Endothelial cell of umbilical vein (primary cell): ENCODE results near the gene TMEM120A. TPM values are rescaled to one million over a fixed set of nuclear protein-coding genes. Genes with fewer than 3 reads are reported as not detected.

Experiments used
- BruUV-seq: library from RNA; stranded (reverse); fragments of 400-500 nt; replicated peaks from 2 replicates; lab custom pipeline; 2021; lab: Mats Ljungman, UMichigan
- CTCF ChIA-PET: fragments of 300-600, 350-600 bp; sonication (Branson Sonifier 250); formaldehyde crosslinking; loops from one replicate; lab custom pipeline; 2021; ENCODE audit warnings: antibody characterized with exemption, inconsistent platforms; lab: Charles Lee
- POLR2A ChIA-PET: fragments of 300-600, 350-600 bp; sonication (Branson Sonifier 250); formaldehyde crosslinking; loops from one replicate; lab custom pipeline; 2021; ENCODE audit warnings: antibody characterized with exemption, inconsistent platforms; lab: Charles Lee
- DNase-seq: peaks from one replicate; pipeline ENCODE4 v3.0.0-alpha.2; 2011; ENCODE audit warnings: low read depth, low spot score
- FAIRE-seq: peaks from 2 replicates; lab custom pipeline; 2011; peaks lifted over from hg19 to GRCh38; lab: Jason Lieb, UNC
- H2AFZ ChIP-seq: 2 replicates; pipeline ENCODE4 v1.6.0; 2012; ENCODE audit warnings: low read depth, low read length, control low read depth, inconsistent platforms
- H3K27ac ChIP-seq: 2 replicates; pipeline ENCODE4 v1.5.1; 2011; ENCODE audit warnings: low read depth, mild to moderate bottlenecking, control low read depth, low read length, moderate library complexity; ENCODE audit not compliant: insufficient read depth
- H3K27me3 ChIP-seq, 2 experiments: 2 replicates each; pipeline versions ENCODE4 v1.6.0 to v1.6.1; 2011; ENCODE audit warnings: low read length in 2 of 2, mixed read lengths in 1 of 2; ENCODE audit not compliant: control insufficient read depth in 2 of 2, insufficient read depth in 2 of 2
- H3K36me3 ChIP-seq, 2 experiments: 2 replicates in 1 of 2; 3 replicates in 1 of 2; pipeline ENCODE4 v1.5.1; 2011; ENCODE audit warnings: low read length in 2 of 2, mild to moderate bottlenecking in 1 of 2, moderate library complexity in 1 of 2; ENCODE audit not compliant: control insufficient read depth in 2 of 2, insufficient read depth in 2 of 2; ENCODE audit errors: extremely low read depth in 1 of 2
- H3K4me1 ChIP-seq: 3 replicates; pipeline ENCODE4 v1.5.1; 2011; ENCODE audit warnings: mild to moderate bottlenecking, low read length; ENCODE audit not compliant: control insufficient read depth, insufficient read depth; ENCODE audit errors: extremely low read depth
- H3K4me2 ChIP-seq: 2 replicates; pipeline ENCODE4 v1.6.1; 2011; ENCODE audit warnings: low read length, control low read depth, mixed read lengths; ENCODE audit not compliant: insufficient read depth
- H3K4me3 ChIP-seq, 3 experiments: fragments of 200-600 bp in 1 of 3; sonication (generic), shearing (Covaris generic) in 1 of 3; replicated peaks in 1 of 3; 2 replicates each; pipeline ENCODE4 v1.5.1; 2011 to 2016; ENCODE audit warnings: control low read depth in 3 of 3, low read length in 3 of 3, mild to moderate bottlenecking in 2 of 3, inconsistent platforms in 1 of 3, low read depth in 1 of 3, moderate library complexity in 1 of 3; ENCODE audit not compliant: insufficient read depth in 1 of 3
- H3K79me2 ChIP-seq: 2 replicates; pipeline ENCODE4 v1.6.0; 2012; ENCODE audit warnings: low read length, inconsistent platforms; ENCODE audit not compliant: control insufficient read depth, insufficient read depth
- H3K9ac ChIP-seq: replicated peaks from 2 replicates; pipeline ENCODE3; 2011; ENCODE audit warnings: low read length, control low read depth; ENCODE audit not compliant: insufficient read depth; ENCODE audit errors: extremely low read depth
- H3K9me1 ChIP-seq: replicated peaks from 3 replicates; pipeline ENCODE4 v1.6.0; 2011; ENCODE audit warnings: mild to moderate bottlenecking, low read length; ENCODE audit not compliant: control insufficient read depth, insufficient read depth; ENCODE audit errors: extremely low read depth
- H3K9me3 ChIP-seq: replicated peaks from 2 replicates; pipeline ENCODE4 v1.5.1; 2012; ENCODE audit warnings: low read length, inconsistent platforms; ENCODE audit not compliant: control insufficient read depth, insufficient read depth
- H4K20me1 ChIP-seq: replicated peaks from 2 replicates; pipeline ENCODE3; 2011; ENCODE audit warnings: mild to moderate bottlenecking, low read length; ENCODE audit not compliant: control insufficient read depth, insufficient read depth; ENCODE audit errors: extremely low read depth
- EZH2 ChIP-seq: IDR thresholded peaks from 2 replicates; pipeline ENCODE4 v1.6.1; 2012; ENCODE audit warnings: borderline replicate concordance, low read depth, mild to moderate bottlenecking, moderate library complexity, low read length, inconsistent platforms; ENCODE audit not compliant: severe bottlenecking
- FOS ChIP-seq: IDR thresholded peaks from 2 replicates; pipeline ENCODE4 v1.6.1; 2011; ENCODE audit warnings: mild to moderate bottlenecking, low read length, moderate library complexity, borderline replicate concordance; ENCODE audit not compliant: insufficient read depth
- GATA2 ChIP-seq: IDR thresholded peaks from 2 replicates; pipeline ENCODE4 v1.7.0; 2011; ENCODE audit warnings: low read depth, mild to moderate bottlenecking, moderate library complexity, mixed read lengths, low read length; ENCODE audit not compliant: insufficient read length, insufficient read depth
- JUN ChIP-seq: IDR thresholded peaks from 2 replicates; pipeline ENCODE4 v1.6.1; 2011; ENCODE audit warnings: borderline replicate concordance, low read depth; ENCODE audit not compliant: insufficient read length, insufficient read depth
- MAX ChIP-seq: IDR thresholded peaks from 2 replicates; pipeline ENCODE4 v1.6.1; 2011; ENCODE audit not compliant: insufficient read depth, insufficient read length
- MYC ChIP-seq: IDR thresholded peaks from one replicate; pipeline ENCODE4 v1.6.1; 2011; ENCODE audit warnings: mild to moderate bottlenecking, low read depth, low read length
- POLR2A ChIP-seq: IDR thresholded peaks from 2 replicates; pipeline ENCODE4 v1.6.1; 2012; ENCODE audit warnings: low read depth, mild to moderate bottlenecking, control low read depth, low read length
- POLR2AphosphoS5 ChIP-seq: IDR thresholded peaks from 2 replicates; pipeline ENCODE4 v1.6.1; 2012; ENCODE audit warnings: low read depth, mild to moderate bottlenecking, control low read depth, low read length, moderate library complexity; ENCODE audit not compliant: insufficient read depth
- dilution Hi-C: fragments of 300-500 bp; cut with MboI; formaldehyde crosslinking; loops from one replicate; pipeline ENCODE4 v1.15.0; 2019; ENCODE audit warnings: low sequenced_read_pairs; ENCODE audit not compliant: extremely low pct_ligation_motif_present
- intact Hi-C: fragments of 100-400 bp; cut with micrococcal nuclease; formaldehyde crosslinking; loops from one replicate; pipeline ENCODE4 v1.10.0; 2022
- polyA plus RNA-seq, 4 experiments: library from polyadenylated mRNA; depleted of rRNA in 3 of 4; stranded (reverse) in 3 of 4; unstranded in 1 of 4; fragments of >200 nt; gene quantifications; 2 replicates each; pipeline versions ENCODE4 v1.2.1 to v1.2.3, GENCODE V29; 2011 to 2012; ENCODE audit warnings: missing spikeins in 1 of 4
- total RNA-seq: library from RNA; stranded (reverse); gene quantifications from 2 replicates; pipeline ENCODE4 v1.2.3, GENCODE V29; 2021
- TF ChIP-seq, protein P1 (sequence below), 2 donors: IDR thresholded peaks; 1 replicate in 1 of 2; 2 replicates in 1 of 2; pipeline ENCODE4 v1.5.1; 2011; ENCODE audit warnings: low read length in 2 of 2, mild to moderate bottlenecking in 2 of 2, moderate library complexity in 2 of 2, control low read depth in 1 of 2, inconsistent platforms in 1 of 2, low read depth in 1 of 2; ENCODE audit not compliant: insufficient read depth in 1 of 2; ENCODE audit errors: extremely low read depth in 1 of 2

TMEM120A gene
- total and polyA plus RNA-seq, 2 donors (not counting 3 experiments of a cell fraction or from before 2014, with no cell fraction given): 38.6 to 133 TPM

GRCh38 chr7:75995052-75995471 is 667 bp upstream of the TMEM120A start:
- ChIA-PET CTCF (interaction anchor here (1.0 to 2.4 kb wide), 3 partner anchors 14 to 79 kb away, joined by 3 to 6 read pairs (median 3); no protein-coding TSS in a partner anchor), POLR2A (interaction anchor here (0.8 kb wide), 1 partner anchor 79 kb away, joined by 4 read pairs; no protein-coding TSS in a partner anchor)
- TF ChIP-seq JUN (no peak), MAX (no peak), MYC (no peak), GATA2 (no peak), EZH2 (no peak), POLR2A (no peak), FOS (no peak), POLR2AphosphoS5 (no peak)
- TF ChIP-seq, protein P1, sequence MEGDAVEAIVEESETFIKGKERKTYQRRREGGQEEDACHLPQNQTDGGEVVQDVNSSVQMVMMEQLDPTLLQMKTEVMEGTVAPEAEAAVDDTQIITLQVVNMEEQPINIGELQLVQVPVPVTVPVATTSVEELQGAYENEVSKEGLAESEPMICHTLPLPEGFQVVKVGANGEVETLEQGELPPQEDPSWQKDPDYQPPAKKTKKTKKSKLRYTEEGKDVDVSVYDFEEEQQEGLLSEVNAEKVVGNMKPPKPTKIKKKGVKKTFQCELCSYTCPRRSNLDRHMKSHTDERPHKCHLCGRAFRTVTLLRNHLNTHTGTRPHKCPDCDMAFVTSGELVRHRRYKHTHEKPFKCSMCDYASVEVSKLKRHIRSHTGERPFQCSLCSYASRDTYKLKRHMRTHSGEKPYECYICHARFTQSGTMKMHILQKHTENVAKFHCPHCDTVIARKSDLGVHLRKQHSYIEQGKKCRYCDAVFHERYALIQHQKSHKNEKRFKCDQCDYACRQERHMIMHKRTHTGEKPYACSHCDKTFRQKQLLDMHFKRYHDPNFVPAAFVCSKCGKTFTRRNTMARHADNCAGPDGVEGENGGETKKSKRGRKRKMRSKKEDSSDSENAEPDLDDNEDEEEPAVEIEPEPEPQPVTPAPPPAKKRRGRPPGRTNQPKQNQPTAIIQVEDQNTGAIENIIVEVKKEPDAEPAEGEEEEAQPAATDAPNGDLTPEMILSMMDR (IDR thresholded peaks at IDR 0.05; ENCODE audit: extremely low read depth in 1 of 2, insufficient read depth in 1 of 2, low read depth in 1 of 2, low read length in 2 of 2): no peak
- DNase-seq: no peak
- dilution Hi-C loops (no loop called here), intact Hi-C loops (loop anchor here (2.0 kb wide), 1 partner anchor 80 kb away; the partner anchor contains the start of gene POR)
- H3K36me3 ChIP-seq: peaks cover 0 to 10% of the 10 kb centered on the region in 2 experiments
- H3K4me3 ChIP-seq: peak overlapping the region in 1 of 3 experiments; percentile 36
- H3K27ac ChIP-seq: no peak overlapping the region
- no peaks in the 10 kb centered on the region for H3K27me3 ChIP-seq
- H2AFZ ChIP-seq: peak overlapping the region; percentile 97
- peaks cover 4% of the 10 kb centered on the region for H3K4me1 ChIP-seq
- no peaks in the 10 kb centered on the region for H3K9me3 ChIP-seq
- H4K20me1 ChIP-seq: no peaks in the 10 kb centered on the region
- H3K4me2 ChIP-seq: peak overlapping the region; percentile 76
- peak overlapping the region; percentile 49 for H3K9ac ChIP-seq
- H3K9me1 ChIP-seq: no peaks in the 10 kb centered on the region
- H3K79me2 ChIP-seq: no peaks in the 10 kb centered on the region
- BruUV-seq: no TSS peak
- no peak for FAIRE-seq
